Upper lobe of left lung (tissue), 4 donors: ENCODE data around the gene MYL10.

Source experiments
- EP300 ChIP-seq, 4 donors: sonication (generic); formaldehyde crosslinking; IDR thresholded peaks; one replicate each; pipeline ENCODE4 v1.5.1; 2017; ENCODE audit warnings: antibody characterized with exemption in 4 of 4, control low read depth in 2 of 4
- POLR2A ChIP-seq, 4 donors: fragments of 450-650 bp; IDR thresholded peaks; one replicate each; pipeline ENCODE4 v1.5.1; 2016 to 2017; ENCODE audit warnings: antibody characterized with exemption in 4 of 4, mild to moderate bottlenecking in 2 of 4
- TF ChIP-seq, protein P1 (sequence below), 6 experiments: fragments of 450-650 bp in 4 of 6; fragments of 200-600 bp in 2 of 6; sonication (generic) in 2 of 6; IDR thresholded peaks; one replicate each; pipeline ENCODE4 v1.5.1; 2016 to 2019; ENCODE audit warnings: antibody characterized with exemption in 6 of 6

- TF ChIP-seq, protein P1, sequence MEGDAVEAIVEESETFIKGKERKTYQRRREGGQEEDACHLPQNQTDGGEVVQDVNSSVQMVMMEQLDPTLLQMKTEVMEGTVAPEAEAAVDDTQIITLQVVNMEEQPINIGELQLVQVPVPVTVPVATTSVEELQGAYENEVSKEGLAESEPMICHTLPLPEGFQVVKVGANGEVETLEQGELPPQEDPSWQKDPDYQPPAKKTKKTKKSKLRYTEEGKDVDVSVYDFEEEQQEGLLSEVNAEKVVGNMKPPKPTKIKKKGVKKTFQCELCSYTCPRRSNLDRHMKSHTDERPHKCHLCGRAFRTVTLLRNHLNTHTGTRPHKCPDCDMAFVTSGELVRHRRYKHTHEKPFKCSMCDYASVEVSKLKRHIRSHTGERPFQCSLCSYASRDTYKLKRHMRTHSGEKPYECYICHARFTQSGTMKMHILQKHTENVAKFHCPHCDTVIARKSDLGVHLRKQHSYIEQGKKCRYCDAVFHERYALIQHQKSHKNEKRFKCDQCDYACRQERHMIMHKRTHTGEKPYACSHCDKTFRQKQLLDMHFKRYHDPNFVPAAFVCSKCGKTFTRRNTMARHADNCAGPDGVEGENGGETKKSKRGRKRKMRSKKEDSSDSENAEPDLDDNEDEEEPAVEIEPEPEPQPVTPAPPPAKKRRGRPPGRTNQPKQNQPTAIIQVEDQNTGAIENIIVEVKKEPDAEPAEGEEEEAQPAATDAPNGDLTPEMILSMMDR (IDR thresholded peaks at IDR 0.05) = no peak
- no peak for TF ChIP-seq EP300 (IDR thresholded peaks at IDR 0.05)
- TF ChIP-seq POLR2A (IDR thresholded peaks at IDR 0.05) = no peak
These were observed 13.7 kb downstream of the MYL10 start for GRCh38 chr7:101615446-101615845.
